Naive thymus-derived CD4-positive, alpha-beta T cell (primary cell): ENCODE results near the gene BLTP2. TPM values are rescaled to one million over a fixed set of nuclear protein-coding genes. Genes with fewer than 3 reads are reported as not detected.

Source experiments
- ATAC-seq: fragments of 150-1000 bp; cut with Tn5 transposase; 2 replicates; pipeline ENCODE4 v1.10.0; 2021; ENCODE audit warnings: mild to moderate bottlenecking, moderate library complexity
- CTCF ChIA-PET: fragments of 350-600 bp; sonication (Branson Sonifier 250); formaldehyde crosslinking; loops from one replicate; lab custom pipeline; 2021; ENCODE audit warnings: antibody characterized with exemption; lab: Charles Lee
- POLR2A ChIA-PET: fragments of 350-600 bp; sonication (Branson Sonifier 250); formaldehyde crosslinking; loops from one replicate; lab custom pipeline; 2021; ENCODE audit warnings: antibody characterized with exemption, inconsistent platforms; lab: Charles Lee
- DNase-seq, 9 donors: peaks; one replicate each; pipeline versions ENCODE4 v3.0.0 to v3.0.0-alpha.2; 2020 to 2022; ENCODE audit warnings: mixed read lengths in 1 of 9
- H3K27ac ChIP-seq: one replicate; pipeline ENCODE4 v1.7.0; 2013; ENCODE audit warnings: mild to moderate bottlenecking, low read depth, low read length, moderate library complexity
- H3K27me3 ChIP-seq, 2 donors: one replicate each; pipeline ENCODE4 v1.7.0; 2013; ENCODE audit warnings: low read length in 2 of 2, mild to moderate bottlenecking in 2 of 2, moderate library complexity in 2 of 2; ENCODE audit not compliant: control insufficient read depth in 2 of 2, insufficient read depth in 2 of 2
- H3K36me3 ChIP-seq, 3 experiments: 1 replicate in 2 of 3; 2 replicates in 1 of 3; pipeline ENCODE4 v1.7.0; 2013; ENCODE audit warnings: low read length in 3 of 3, mild to moderate bottlenecking in 3 of 3, moderate library complexity in 1 of 3; ENCODE audit not compliant: insufficient read depth in 3 of 3, control insufficient read depth in 2 of 3
- H3K4me1 ChIP-seq, 2 donors: one replicate each; pipeline ENCODE4 v1.7.0; 2013; ENCODE audit warnings: low read length in 2 of 2, mild to moderate bottlenecking in 2 of 2, moderate library complexity in 1 of 2; ENCODE audit not compliant: control insufficient read depth in 2 of 2, insufficient read depth in 2 of 2
- H3K4me3 ChIP-seq: 2 replicates; pipeline ENCODE4 v1.7.0; 2013; ENCODE audit warnings: mild to moderate bottlenecking, low read length
- H3K9me3 ChIP-seq, 3 experiments: 1 replicate in 2 of 3; 2 replicates in 1 of 3; pipeline ENCODE4 v1.7.0; 2013; ENCODE audit warnings: low read length in 3 of 3; ENCODE audit not compliant: control insufficient read depth in 2 of 3
- H3K27ac Mint-ChIP-seq, 9 donors: one replicate each; pipeline ENCODE4 v1.8.0; 2020 to 2022; ENCODE audit warnings: mixed read lengths in 9 of 9, mild to moderate bottlenecking in 8 of 9, moderate library complexity in 5 of 9, inconsistent platforms in 2 of 9
- H3K27me3 Mint-ChIP-seq, 5 donors: one replicate each; pipeline ENCODE4 v1.8.0; 2021 to 2022; ENCODE audit warnings: mixed read lengths in 5 of 5, mild to moderate bottlenecking in 1 of 5
- H3K36me3 Mint-ChIP-seq, 5 donors: one replicate each; pipeline ENCODE4 v1.8.0; 2020 to 2022; ENCODE audit warnings: mixed read lengths in 5 of 5, mild to moderate bottlenecking in 3 of 5, inconsistent platforms in 1 of 5
- H3K4me1 Mint-ChIP-seq, 7 donors: one replicate each; pipeline ENCODE4 v1.8.0; 2020 to 2022; ENCODE audit warnings: mixed read lengths in 7 of 7, mild to moderate bottlenecking in 3 of 7, inconsistent platforms in 1 of 7
- H3K4me3 Mint-ChIP-seq, 10 donors: one replicate each; pipeline ENCODE4 v1.8.0; 2020 to 2022; ENCODE audit warnings: mild to moderate bottlenecking in 10 of 10, mixed read lengths in 10 of 10, moderate library complexity in 6 of 10, inconsistent platforms in 2 of 10
- H3K9me3 Mint-ChIP-seq, 11 donors: one replicate each; pipeline ENCODE4 v1.8.0; 2020 to 2022; ENCODE audit warnings: mixed read lengths in 11 of 11, mild to moderate bottlenecking in 4 of 11, inconsistent platforms in 1 of 11, moderate library complexity in 1 of 11
- intact Hi-C, 2 donors: fragments of 100-400 bp; cut with micrococcal nuclease; formaldehyde crosslinking; loops; one replicate each; pipeline ENCODE4 v1.15.1; 2023
- polyA plus RNA-seq, 2 donors: library from polyadenylated mRNA; unstranded; fragments of 300-500 nt; fragmentation: Illumina TruSeq; gene quantifications; one replicate each; pipeline ENCODE4 v1.2.3, GENCODE V29; 2021
- total RNA-seq, 6 experiments: library from RNA in 5 of 6; stranded (reverse) in 5 of 6; gene quantifications; 1 replicate in 5 of 6; 2 replicates in 1 of 6; pipeline ENCODE4 v1.2.3 and lab custom pipeline; 2021 to 2026

The BLTP2 gene
- total and polyA plus RNA-seq, 7 experiments from 2014 or later, result 30.8 to 163 (median 144) TPM

GRCh38 chr17:28597606-28598383 lies 47.2 kb downstream of the BLTP2 start:
- ATAC-seq, result no peak
- peaks cover 19 to 25% (median 21%) of the 10 kb centered on the region in 7 donors for H3K4me1 Mint-ChIP-seq
- intact Hi-C loops, result loop anchor here (2.0 to 5.0 kb wide), 6 partner anchors 49 to 355 kb away; partner anchors contain the start of genes SUPT6H (in 2 of the 2), PROCA1 (in 1 of the 2), RPL23A (in 1 of the 2) and SDF2 (in 1 of the 2)
- no peaks in the 10 kb centered on the region for H3K27me3 Mint-ChIP-seq
- H3K4me1 ChIP-seq, result peaks cover 8 to 10% of the 10 kb centered on the region in 2 donors
- H3K27ac Mint-ChIP-seq, result peak overlapping the region; percentile 96 to 99 (median 98)
- ChIA-PET POLR2A (interaction anchor here (1.1 to 11.4 kb wide), 6 partner anchors 22 to 131 kb away, joined by 3 to 172 read pairs (median 6); partner anchors contain the start of genes ALDOC, BLTP2, NEK8 and PIGS), CTCF (interaction anchor here (0.6 to 1.8 kb wide), 2 partner anchors 15 to 269 kb away, joined by 3 to 4 read pairs; no protein-coding TSS in a partner anchor)
- no peaks in the 10 kb centered on the region for H3K27me3 ChIP-seq
- peak overlapping the region; percentile 93 for H3K4me3 ChIP-seq
- peak overlapping the region; percentile 97 for H3K27ac ChIP-seq
- H3K9me3 ChIP-seq, result no peaks in the 10 kb centered on the region
- DNase-seq, result no peak
- H3K9me3 Mint-ChIP-seq, result no peaks in the 10 kb centered on the region
- H3K36me3 Mint-ChIP-seq, result peaks cover 0 to 4% (median 0%) of the 10 kb centered on the region in 5 donors
- peaks cover 0 to under 1% (median 0%) of the 10 kb centered on the region in 3 experiments for H3K36me3 ChIP-seq
- H3K4me3 Mint-ChIP-seq, result peak overlapping the region; percentile 88 to 99 (median 94)

Other genes with a start within 250 kb of the BLTP2 start
- gene SLC46A1, start 238.9 kb downstream of the BLTP2 start, total RNA-seq, result 1 to 10 TPM; 1.9 to 5.1 (median 3.6) TPM
- 1 to 10 TPM; 1.8 to 3.3 TPM for gene SLC46A1, start 238.9 kb downstream of the BLTP2 start, polyA plus RNA-seq
- not detected for gene SLC13A2, start 171.5 kb downstream of the BLTP2 start, total RNA-seq
- not detected for gene SLC13A2, start 171.5 kb downstream of the BLTP2 start, polyA plus RNA-seq
- gene FOXN1, start 138.8 kb downstream of the BLTP2 start, total RNA-seq, result not detected
- gene FOXN1, start 138.8 kb downstream of the BLTP2 start, polyA plus RNA-seq, result not detected
- 100 to 1,000 TPM in 1 of 5 experiments, 10 to 100 TPM in 4; 40.6 to 108 (median 90.2) TPM for gene UNC119, start 92.5 kb downstream of the BLTP2 start, total RNA-seq
- gene UNC119, start 92.5 kb downstream of the BLTP2 start, polyA plus RNA-seq, result 10 to 100 TPM; 37.7 to 48.1 TPM
- 10 to 100 TPM; 58.5 to 71.2 (median 62.4) TPM for gene PIGS, start 73.6 kb downstream of the BLTP2 start, total RNA-seq
- gene PIGS, start 73.6 kb downstream of the BLTP2 start, polyA plus RNA-seq, result 10 to 100 TPM; 46.6 to 53.5 TPM
- gene ALDOC, start 68.3 kb downstream of the BLTP2 start, total RNA-seq, result 100 to 1,000 TPM in 1 of 5 experiments, 10 to 100 TPM in 4; 24.5 to 159 (median 40.1) TPM
- 100 to 1,000 TPM in 1 of 2 donors, 10 to 100 TPM in 1; 92.9 to 103 TPM for gene ALDOC, start 68.3 kb downstream of the BLTP2 start, polyA plus RNA-seq
- gene SPAG5, start 46.1 kb downstream of the BLTP2 start, total RNA-seq, result 10 to 100 TPM; 10.4 to 95.3 (median 18.4) TPM
- gene SPAG5, start 46.1 kb downstream of the BLTP2 start, polyA plus RNA-seq, result 1 to 10 TPM; 1.6 to 3.9 TPM
- gene RSKR, start 31.0 kb downstream of the BLTP2 start, total RNA-seq, result 10 to 100 TPM; 17.8 to 34.5 (median 28.1) TPM
- gene RSKR, start 31.0 kb downstream of the BLTP2 start, polyA plus RNA-seq, result under 1 TPM in 1 of 2 donors, not detected in 1; 0.20 TPM
- gene SDF2, start 16.7 kb upstream of the BLTP2 start, total RNA-seq, result 10 to 100 TPM; 28.6 to 49.5 (median 43.8) TPM
- gene SDF2, start 16.7 kb upstream of the BLTP2 start, polyA plus RNA-seq, result 10 to 100 TPM; 52.1 to 85.2 TPM
- gene SUPT6H, start 17.0 kb upstream of the BLTP2 start, total RNA-seq, result 100 to 1,000 TPM in 2 of 5 experiments, 10 to 100 TPM in 3; 91.2 to 132 (median 98.5) TPM
- gene SUPT6H, start 17.0 kb upstream of the BLTP2 start, polyA plus RNA-seq, result 10 to 100 TPM in 1 of 2 donors, 1 to 10 TPM in 1; 9.8 to 23.8 TPM
- 10 to 100 TPM in 2 of 5 experiments, 1 to 10 TPM in 3; 5.2 to 14.4 (median 7.3) TPM for gene PROCA1, start 66.7 kb upstream of the BLTP2 start, total RNA-seq
- 1 to 10 TPM in 1 of 2 donors, under 1 TPM in 1; 0.44 to 1.4 TPM for gene PROCA1, start 66.7 kb upstream of the BLTP2 start, polyA plus RNA-seq
- gene RAB34, start 72.7 kb upstream of the BLTP2 start, total RNA-seq, result 10 to 100 TPM; 11.0 to 50.2 (median 16.4) TPM
- 10 to 100 TPM; 12.2 to 19.2 TPM for gene RAB34, start 72.7 kb upstream of the BLTP2 start, polyA plus RNA-seq
- gene RPL23A, start 74.8 kb upstream of the BLTP2 start, total RNA-seq, result 1,000 to 10,000 TPM; 1,887 to 3,452 (median 3,095) TPM
- 1,000 to 10,000 TPM; 5,029 to 6,337 TPM for gene RPL23A, start 74.8 kb upstream of the BLTP2 start, polyA plus RNA-seq
- gene TLCD1, start 81.1 kb upstream of the BLTP2 start, total RNA-seq, result 1 to 10 TPM in 1 of 5 experiments, under 1 TPM in 2, not detected in 2; 0.69 to 3.0 (median 0.79) TPM
- not detected for gene TLCD1, start 81.1 kb upstream of the BLTP2 start, polyA plus RNA-seq
- gene NEK8, start 83.6 kb upstream of the BLTP2 start, total RNA-seq, result 10 to 100 TPM in 3 of 5 experiments, 1 to 10 TPM in 2; 7.5 to 12.8 (median 11.3) TPM
- gene NEK8, start 83.6 kb upstream of the BLTP2 start, polyA plus RNA-seq, result 1 to 10 TPM; 3.3 to 4.5 TPM
- gene TRAF4, start 98.9 kb upstream of the BLTP2 start, total RNA-seq, result 100 to 1,000 TPM in 2 of 5 experiments, 10 to 100 TPM in 3; 22.3 to 228 (median 81.6) TPM
- 1 to 10 TPM; 1.3 to 2.3 TPM for gene TRAF4, start 98.9 kb upstream of the BLTP2 start, polyA plus RNA-seq
- 10 to 100 TPM; 16.5 to 24.4 (median 22.3) TPM for gene FAM222B, start 197.6 kb upstream of the BLTP2 start, total RNA-seq
- 10 to 100 TPM; 11.8 to 23.1 TPM for gene FAM222B, start 197.6 kb upstream of the BLTP2 start, polyA plus RNA-seq
- gene ERAL1, start 209.9 kb upstream of the BLTP2 start, total RNA-seq, result 10 to 100 TPM; 19.8 to 50.0 (median 24.9) TPM
- gene ERAL1, start 209.9 kb upstream of the BLTP2 start, polyA plus RNA-seq, result 10 to 100 TPM; 41.3 to 56.6 TPM